HG02938 (cell line): ENCODE data around the gene PI4K2A.

ENCODE experiments used
- ATAC-seq: cut with Tn5 transposase; IDR thresholded peaks from one replicate; pipeline ENCODE4 v1.9.1; 2021; ENCODE audit warnings: mild to moderate bottlenecking, moderate library complexity; ENCODE audit not compliant: unreplicated experiment

The PI4K2A gene

GRCh38 chr10:97704341-97704740 lies 63.9 kb downstream of the PI4K2A start:
- no peak for ATAC-seq

GRCh38 chr10:97705006-97705670 lies 64.7 kb downstream of the PI4K2A start:
- no peak for ATAC-seq

- ATAC-seq = no peak
Observed at GRCh38 chr10:97707134-97707861, 66.8 kb downstream of the PI4K2A start.

- ATAC-seq = no peak
Observed at GRCh38 chr10:97708167-97708566, 67.7 kb downstream of the PI4K2A start.

DNA sequence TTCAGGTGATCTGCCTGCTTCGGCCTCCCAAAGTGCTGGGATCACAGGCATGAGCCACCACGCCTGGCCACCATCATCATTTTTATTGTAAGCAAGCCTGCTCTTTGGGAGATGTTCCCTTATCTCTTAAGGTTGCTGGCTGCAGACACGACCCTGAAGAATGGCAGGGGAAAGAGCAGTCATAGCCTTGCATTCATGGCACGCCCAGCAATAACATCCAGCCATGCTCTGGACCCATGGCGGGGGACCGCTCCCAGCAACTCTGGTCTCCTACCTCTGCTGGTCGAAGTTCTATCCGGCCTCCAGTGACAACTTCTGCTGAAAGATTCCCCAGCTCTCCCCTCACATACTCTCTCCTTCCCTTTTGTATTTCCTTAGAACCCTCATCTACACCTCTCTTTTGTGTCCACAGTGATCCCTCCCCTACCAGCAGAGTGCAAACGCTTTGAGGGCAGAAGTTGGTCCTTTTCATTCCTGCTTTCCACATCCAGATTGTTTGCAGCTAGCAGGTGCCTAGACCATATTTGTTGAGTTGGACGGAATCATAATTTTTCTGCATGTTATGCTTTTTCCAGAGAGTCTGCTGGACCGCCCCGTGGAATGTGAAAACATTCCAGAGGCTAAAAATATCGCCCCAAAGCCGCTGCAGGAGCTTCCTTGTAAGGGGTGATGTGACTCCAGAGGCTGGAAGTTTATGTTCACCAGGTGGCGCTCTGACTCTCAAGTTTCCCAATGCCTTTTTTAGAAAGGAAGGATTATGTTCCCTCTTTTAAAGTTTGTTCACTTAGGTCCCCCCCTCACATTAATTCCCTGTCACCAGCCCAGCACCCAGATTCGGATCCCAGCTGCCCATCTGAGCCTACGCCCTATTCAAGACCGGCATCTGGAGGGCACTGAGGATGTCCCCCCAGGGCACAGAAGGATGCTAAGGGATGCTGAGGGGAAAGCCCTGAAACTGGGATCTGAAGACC lies 68.8 kb downstream of the PI4K2A start:
- no peak for ATAC-seq

DNA sequence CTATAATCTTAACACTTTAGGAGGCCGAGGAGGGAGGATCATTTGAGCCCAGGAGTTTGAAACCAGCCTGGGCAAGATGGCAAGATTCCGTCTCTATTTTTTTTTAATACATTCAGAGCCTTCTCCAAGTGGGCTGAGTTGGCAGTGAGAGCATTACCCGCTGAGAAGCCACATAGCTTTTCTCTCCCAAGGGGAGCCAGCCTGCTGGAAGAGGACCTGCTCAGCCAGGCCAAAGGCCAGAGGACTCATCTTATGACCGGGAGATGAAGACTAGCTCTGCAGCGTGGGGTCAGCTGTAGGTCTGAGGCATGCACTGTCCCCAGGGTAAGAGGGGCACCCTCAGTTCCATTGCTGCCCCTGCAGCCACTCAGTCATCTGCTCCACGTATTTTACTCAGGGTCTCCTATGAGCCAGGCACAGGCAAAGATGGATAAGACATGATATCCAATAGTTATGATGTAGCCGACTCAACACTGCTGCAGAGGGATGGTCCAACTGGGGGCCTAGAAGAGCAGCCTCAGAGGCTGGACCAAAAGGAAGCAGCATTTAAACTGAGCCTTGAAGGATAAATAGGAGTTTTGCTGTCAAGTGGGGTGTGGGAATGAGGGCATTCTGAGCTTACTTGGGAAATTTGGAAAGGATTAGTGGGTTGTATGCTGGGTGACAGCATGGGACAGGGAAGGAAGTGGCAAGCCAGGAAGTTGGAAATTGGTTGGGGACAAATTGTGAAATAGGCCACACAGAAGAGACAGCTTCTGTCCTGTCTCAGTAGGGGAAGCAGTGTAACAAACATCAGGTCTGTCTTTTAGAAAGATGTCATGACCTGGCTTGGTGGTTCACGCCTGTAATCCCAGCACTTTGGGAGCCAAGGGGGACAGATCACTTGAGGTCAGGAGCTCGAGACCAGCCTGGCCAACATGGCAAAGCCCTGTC lies 71.4 kb downstream of the PI4K2A start:
- ATAC-seq = no peak

- ATAC-seq = no peak
Observed at GRCh38 chr10:97713339-97713825, 72.9 kb downstream of the PI4K2A start, which contains the start of gene MARVELD1. Gene MARVELD1 (plus strand): TSS chr10:97713730. CDS start chr10:97713877, 147 bp downstream.

GRCh38 chr10:97713826-97714400 lies 73.4 kb downstream of the PI4K2A start:
- ATAC-seq = peak; percentile 66

DNA sequence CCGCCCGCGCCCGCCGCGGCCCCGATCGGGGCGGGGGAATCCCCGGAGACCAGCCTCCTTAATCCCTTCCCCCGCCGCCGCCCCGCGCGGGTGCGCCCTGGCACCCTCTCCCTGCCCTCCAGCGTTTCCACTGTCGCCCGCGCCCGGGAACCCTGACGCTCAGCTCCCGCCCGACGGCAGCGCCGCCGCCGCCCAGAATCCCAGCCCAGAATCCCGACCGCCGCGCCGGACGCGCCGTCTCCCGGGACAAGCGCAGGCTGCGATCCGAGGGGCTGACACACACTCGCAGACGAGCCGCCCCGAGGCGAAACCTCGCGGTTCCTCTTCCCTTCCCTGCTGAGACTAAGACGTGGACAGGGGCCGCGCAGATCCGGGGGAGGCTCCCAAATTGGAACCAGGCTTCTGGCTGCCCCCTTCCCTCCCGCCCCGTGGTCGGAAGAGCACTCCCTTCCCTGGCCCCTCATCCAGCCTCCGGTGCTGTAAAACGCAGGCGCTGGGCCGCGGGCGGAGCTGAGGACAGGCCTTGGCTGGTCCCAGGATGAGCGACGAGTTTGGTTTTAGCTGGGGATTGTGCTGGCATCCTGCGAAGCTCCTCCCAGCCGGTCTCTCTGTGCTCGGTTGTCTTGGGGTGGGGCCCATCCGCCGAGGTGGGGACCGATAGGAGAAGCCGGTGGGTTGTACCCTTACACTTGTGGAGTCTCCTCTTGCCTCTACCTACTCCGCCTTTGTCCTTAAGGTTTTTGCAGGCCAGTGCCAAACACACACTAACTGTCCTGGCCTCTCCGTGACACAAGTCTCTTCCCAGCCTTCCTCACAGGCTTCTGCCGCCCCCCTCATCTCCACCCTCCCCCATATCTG lies 74.2 kb downstream of the PI4K2A start:
- ATAC-seq = peak; percentile 29

DNA sequence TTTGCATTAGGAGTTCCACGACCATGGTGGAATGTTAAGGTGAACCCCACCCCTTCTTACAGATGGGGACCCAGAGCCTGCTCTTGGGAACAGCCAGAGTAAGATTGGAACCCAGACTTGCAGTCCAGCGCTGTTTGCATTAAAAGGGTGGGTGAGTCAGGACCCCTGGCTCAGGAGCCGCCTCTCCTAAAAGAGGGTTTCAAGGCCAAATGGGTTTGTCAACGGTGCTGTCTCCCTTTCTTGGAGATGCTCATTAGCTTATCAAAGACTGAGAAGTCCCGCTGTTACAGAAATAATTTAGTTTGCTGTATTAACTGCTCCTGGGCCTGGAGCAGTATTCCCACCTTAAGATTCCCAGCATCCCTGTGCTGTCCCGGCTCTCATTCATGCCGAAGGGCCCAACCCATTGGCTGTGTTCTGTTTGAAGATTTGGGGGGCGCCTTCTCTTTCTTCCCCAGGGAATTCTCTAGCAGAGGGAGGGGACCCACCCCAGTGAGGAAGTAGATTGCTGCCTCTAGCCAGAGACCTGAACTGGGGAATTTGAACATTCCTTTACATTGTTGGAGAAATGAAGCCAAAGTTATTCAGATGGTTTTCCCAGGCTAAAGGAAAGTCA lies 74.9 kb downstream of the PI4K2A start:
- no peak for ATAC-seq

- no peak for ATAC-seq
Observed at GRCh38 chr10:97717627-97718026, 77.2 kb downstream of the PI4K2A start.

DNA sequence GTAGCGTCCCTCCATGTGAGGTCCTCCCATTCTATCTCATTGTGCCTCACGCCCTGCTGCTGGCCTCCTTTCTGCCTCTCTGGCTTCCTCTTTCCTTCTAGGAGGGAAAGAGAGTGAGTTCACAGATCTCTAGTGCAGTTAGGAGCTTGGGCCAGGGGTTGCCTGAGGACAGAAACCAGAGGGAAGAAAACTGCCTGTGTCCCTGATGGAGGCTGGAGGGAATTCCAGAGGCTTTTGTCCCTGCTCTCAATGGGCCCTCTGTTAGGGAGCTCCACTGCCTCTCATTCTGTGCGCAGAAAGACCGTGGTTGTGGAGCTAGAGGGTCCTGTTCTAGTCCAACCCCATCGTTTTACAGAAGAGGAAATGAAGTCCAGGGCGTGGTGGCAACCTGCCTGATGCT lies 77.7 kb downstream of the PI4K2A start:
- no peak for ATAC-seq

DNA sequence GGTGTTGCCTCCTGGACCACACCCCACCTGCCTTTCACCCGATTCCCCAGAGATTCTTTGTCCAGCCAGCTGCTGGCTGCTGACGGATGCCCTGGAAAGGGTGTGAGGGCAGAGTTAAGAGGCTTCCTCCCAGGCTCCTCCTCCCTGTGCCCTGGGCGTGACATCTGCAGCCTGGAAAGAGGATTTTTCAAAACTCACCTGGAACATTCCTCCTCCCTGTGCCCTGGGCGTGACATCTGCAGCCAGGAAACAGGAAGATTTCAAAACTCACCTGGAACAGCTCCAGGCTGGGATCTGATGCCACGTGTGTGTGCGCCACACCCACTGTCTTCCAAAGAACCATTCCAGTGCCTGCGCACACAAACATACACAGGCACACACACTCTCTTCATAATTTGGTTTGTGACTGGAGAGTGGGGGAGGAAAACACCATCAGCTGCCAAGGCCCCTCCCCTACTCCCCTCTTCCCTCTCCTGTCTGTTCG lies 78.2 kb downstream of the PI4K2A start:
- no peak for ATAC-seq

- no peak for ATAC-seq
Observed at GRCh38 chr10:97719602-97720001, 79.1 kb downstream of the PI4K2A start.

DNA sequence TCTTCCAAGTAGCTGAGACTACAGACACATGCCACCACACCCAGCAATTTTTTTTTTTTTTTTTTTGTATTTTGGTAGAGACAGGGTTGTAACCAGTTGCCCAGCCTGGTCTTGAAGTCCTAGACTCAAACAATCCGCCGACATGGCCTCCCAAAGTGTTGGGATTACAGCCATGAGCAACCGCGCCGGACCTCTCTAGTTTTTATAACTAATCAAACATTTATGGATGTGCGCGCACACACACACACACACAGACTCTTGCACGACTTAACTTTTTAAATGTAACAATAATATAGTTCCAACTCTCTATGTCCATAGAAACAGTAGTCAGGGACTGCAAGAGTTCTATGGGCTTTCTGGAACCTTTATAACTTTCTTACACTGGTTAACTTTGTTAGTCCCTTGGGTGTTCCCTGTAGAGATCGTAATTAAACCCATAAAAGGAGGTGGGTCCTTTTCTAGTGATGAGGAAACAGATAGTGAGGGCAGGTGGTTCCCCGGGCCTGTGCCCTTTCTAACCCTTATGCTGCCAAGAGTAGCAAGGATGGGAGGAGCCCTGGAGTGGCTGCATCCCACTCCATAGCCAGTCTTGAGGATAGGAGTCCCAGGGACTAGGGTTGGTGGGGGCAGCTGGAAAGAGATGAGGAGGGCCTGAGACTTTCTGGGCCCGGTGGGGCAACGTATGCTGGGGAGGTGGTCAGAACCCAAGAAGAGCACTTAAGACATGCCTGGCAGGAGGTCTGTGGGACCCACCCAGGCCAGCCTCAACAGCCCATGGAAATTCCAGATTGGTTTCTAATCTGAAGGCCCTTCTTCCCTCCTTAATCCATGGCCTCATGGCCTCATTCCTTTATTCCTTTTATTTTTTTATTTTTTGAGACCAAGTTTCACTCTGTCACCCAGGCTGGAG lies 81.7 kb downstream of the PI4K2A start:
- no peak for ATAC-seq

- ATAC-seq = no peak
Observed at GRCh38 chr10:97723001-97723400, 82.5 kb downstream of the PI4K2A start.

DNA sequence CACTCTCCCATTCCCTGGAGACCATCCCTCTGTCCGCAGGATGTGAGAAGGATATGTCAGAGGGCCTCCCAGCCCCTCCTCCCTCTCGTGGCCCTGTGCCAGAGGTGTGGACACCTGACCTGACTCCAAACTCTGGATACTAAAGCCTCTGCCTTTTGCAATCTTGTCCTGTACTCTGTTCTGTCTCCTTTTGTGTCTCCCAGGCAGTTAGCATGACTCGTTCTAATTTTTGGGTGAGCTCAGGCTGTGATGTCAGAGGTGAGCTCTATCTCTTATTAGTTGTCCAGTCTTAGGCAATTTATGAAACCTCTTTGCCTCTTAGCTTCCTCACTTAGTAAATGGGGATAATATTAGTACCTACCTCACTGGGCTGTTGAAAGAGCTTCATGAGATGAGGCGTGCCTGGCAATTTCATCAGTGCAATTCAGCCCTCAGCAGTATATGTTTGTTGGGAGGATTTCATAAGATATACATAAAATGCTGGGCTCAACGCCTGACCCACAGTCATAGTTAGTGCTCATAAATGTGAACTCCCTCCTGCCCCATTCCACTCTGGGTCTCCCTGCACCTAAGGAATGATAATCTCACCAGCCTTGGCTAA lies 84.0 kb downstream of the PI4K2A start:
- ATAC-seq = no peak
